Femur (tissue), 1 donor: ENCODE measurements around the gene CLEC16A.

Experiments
- DNase-seq: peaks from one replicate; pipeline ENCODE4 v3.0.0-alpha.2; 2017

Gene CLEC16A

DNA sequence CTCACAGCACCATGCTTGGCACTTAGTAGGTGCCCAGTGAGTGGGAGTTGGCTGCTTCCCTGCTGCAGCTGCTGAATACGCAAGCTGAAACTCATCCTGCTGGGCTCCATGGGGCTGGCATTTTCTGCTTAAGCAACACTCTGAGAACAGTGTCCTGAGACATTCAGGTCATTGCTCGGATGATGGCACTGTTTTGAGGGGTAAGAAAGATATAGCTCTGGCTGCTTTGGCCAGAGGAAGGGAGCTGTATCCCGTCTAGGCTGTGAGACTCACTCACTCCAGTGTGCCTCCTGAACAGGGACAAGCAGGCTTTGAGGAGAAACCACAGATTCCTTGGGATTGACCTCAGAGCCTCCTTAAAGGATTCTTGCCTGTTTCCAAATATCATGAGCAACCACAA, 120.5 kb downstream of the CLEC16A start:
- DNase-seq = no peak

- DNase-seq = no peak
These were observed 122.0 kb downstream of the CLEC16A start for GRCh38 chr16:11066261-11066870.

- no peak for DNase-seq
These were observed 122.9 kb downstream of the CLEC16A start for GRCh38 chr16:11067266-11067665.

GRCh38 chr16:11067697-11068141, 123.4 kb downstream of the CLEC16A start:
- DNase-seq = no peak

GRCh38 chr16:11071829-11072228, 127.5 kb downstream of the CLEC16A start:
- DNase-seq = no peak

DNA sequence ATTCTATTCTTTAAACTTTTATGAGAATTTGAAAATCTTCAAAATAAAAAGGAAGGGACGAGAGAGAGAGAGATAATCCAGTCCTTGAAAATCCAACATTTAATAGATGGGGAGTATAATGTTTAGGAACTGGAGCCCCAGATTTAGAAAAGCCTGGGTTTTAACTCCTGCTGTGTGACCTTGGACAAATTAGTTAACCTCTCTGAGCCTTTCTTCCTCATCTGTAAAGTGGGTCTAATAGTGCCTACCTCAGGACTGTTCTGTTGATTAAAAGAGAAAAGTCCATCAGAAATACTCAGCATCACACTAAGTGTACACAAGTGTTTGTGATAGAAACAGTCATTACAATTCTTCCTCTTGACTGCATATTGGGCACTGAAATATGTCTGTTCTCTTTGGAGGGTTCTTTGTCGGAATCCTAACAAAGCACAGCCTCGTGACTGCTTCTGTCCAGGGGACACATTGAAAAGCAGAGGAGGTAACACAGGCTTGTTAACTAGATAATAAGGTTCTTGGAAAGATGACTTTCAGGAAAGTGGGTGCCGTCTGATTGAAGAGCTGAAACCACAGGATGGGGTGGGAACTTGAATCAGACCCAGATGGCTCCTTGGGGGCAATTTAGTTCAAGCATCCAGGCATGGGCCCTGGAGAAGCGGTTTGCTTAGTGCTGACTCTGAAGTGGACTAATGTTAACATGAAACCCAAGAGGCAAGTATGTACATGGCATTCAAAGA, 128.2 kb downstream of the CLEC16A start:
- no peak for DNase-seq

- no peak for DNase-seq
These were observed 129.1 kb downstream of the CLEC16A start for GRCh38 chr16:11073407-11073999.

DNA sequence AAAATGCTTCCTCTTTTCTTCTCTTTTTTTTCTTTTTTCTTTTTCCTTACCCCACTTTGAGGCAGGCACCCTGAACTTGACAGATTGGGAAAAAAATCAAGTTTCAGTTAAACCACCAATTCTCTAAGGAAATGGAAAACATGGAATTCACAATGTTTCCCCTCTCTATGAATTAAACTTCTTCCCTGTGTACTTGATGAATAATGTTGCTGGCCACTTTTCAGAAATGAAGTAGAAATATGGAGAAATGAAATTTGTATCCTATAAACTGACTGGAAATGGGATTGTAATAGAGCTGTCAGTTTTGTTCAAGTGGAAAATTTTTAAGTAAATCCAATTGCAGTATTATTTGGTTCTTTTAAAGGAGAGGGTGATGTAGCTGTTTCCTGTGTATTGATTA, 129.8 kb downstream of the CLEC16A start:
- DNase-seq = no peak

DNA sequence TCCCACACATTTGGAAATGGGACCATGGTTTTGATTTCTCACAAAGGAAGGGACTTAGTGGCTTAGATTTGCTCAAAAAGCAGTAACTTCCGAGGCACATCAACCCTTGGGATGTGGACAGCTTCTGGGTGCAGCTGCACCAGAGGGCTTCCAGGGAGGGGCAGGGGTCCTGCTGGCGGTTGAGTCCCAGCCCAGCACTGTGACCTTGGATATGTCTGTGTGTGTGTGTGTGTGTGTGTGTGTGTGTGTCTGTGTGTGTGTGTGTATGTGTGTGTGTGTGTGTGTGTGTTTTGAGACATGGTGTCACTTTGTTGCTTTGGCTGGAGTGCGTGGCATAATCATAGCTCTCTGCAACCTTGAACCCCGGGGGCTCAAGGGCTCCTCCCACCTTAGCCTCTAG, 130.8 kb downstream of the CLEC16A start:
- DNase-seq = no peak

- DNase-seq = no peak
These were observed 132.1 kb downstream of the CLEC16A start for GRCh38 chr16:11076259-11077018.

- peak; percentile 60 for DNase-seq
These were observed 134.6 kb downstream of the CLEC16A start for GRCh38 chr16:11078812-11079459.

- DNase-seq = no peak
These were observed 135.4 kb downstream of the CLEC16A start for GRCh38 chr16:11079652-11080187.

- DNase-seq = no peak
These were observed 136.1 kb downstream of the CLEC16A start for GRCh38 chr16:11080327-11080967.

DNA sequence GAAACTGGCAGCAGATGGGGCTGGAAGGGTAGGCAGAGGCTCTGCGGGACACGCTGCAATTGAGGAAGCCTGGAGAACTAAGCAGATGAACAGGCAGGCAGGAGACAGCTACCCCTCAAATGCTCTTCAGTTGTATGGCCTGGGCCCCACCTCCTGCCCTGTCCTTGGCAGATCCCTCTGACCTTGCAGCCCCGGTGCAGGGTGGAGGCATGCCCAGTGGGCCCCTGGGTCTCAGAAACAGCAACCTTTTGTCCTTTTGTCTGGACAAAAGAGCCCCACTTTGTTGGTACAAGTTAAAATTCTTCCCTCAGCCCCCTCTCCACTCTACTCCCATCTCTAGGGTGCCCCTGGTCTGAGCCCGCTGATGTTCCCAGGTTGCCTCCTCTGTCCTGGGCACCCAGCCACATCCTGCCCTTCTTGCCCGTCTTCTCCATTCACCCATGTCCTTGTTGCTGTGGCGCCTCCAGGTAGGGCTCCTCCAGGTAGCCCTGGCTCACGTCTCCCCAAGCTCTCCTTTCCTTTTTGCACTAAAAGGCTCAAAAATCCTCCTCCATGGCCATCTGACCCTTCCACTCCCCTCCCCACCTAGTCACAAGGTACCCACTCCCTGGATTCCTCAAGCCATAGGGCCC, 136.8 kb downstream of the CLEC16A start:
- DNase-seq = no peak

DNA sequence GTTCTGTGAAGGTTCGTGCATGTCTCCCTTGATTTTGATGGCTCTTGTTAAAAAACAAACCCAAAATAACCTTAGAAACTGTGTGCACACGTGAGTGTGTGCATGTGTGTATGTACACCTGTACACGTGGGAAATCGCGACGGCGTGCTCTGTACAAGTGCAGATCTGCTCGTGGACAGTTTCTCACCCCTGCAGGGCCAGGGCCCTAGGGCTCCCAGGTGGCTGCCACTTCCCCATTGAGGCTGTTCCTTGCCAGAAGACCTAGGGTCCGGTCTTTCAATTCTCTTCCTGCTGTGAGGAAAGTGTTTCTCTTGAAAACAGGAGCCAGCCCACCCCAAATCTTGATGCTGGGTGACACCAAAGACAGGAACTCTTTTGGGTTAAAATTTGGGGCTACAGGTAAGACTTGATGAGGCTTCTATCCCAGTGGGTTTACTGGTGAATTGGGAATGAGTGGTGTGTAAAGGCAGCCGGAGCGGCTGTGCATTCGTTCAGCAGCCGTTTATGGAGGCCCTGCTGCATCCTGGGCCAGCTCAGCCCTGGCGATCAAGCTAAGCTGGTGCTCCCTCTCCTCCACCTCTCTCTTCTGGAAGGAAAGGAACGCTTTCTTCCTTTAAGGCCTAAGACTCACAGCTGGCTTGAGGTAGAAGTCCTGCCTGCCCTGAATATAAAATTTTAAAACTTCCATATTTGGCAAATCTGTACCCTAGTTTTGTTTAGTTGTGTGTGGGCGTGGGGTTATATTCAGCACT, 137.9 kb downstream of the CLEC16A start:
- no peak for DNase-seq

DNA sequence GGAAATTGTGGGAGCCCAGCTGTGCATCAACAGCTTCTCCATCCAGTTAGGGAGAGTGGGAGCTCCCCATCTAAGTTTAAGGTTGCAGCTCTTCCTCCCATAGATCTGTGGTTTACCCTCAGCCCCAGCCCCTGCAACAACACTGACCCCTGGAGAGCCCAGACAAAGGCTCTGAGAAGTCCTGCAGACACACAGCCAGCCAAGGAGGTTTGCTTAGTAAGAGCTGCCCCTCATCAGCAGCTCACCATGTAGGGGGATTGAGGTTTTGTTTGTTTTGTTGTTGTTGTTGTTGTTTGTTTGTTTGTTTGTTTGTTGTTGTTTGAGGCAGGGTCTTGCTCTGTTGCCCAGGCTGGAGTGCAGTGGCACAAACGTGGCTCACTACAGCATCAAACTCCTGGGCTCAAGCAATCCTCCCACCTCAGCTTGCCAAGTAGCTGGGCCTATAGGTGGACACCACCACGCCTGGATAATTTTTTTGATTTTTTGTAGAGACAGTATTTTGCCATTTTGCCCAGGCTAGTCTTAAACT, 138.6 kb downstream of the CLEC16A start:
- no peak for DNase-seq

- no peak for DNase-seq
These were observed 140.1 kb downstream of the CLEC16A start for GRCh38 chr16:11084484-11084875.

- DNase-seq = no peak
These were observed 140.6 kb downstream of the CLEC16A start for GRCh38 chr16:11084876-11085485.

DNA sequence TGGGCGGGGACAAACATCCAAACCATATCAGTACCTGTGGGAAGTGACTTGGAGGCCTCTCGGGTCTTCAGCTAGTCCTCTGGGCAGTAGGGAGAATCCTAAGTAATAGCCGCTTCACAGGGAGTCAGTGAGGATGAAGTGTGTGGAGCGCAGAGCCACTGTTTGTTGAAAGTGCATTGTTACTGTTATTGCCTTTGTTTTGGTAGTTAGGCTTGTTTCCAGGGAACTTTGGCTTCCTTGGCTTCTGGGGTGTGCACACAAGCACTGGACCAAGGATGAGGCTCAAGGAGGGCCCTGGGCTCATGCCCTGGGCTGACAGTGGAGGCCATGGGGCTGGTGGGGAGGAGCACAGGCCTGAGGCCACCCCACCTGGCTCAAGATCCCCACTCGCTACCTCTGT, 141.6 kb downstream of the CLEC16A start:
- no peak for DNase-seq

DNA sequence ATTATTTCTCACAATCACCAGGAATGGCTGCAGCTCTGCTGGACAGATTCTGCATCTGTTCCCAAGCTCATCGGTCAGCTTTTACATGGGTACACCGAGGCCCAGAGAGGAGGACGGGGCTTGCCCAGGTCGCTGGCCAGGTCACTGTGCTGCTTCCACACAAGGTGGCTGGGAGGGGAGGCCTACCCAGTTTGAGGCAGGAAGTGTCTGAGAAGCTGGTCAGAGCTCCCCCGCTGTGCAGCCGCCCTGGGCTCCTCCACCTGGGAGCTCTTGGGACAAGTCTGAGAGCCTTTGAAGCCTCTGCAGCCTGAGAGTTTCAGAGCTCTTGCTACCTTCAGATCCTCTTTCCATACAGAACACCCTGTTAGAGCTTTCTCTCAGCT, 143.3 kb downstream of the CLEC16A start:
- no peak for DNase-seq
